Subcutaneous adipose tissue (tissue), 4 donors: ENCODE results near the gene MCTP2. TPM values are rescaled to one million over a fixed set of nuclear protein-coding genes. Genes with fewer than 3 reads are reported as not detected.

Experiments
- CTCF ChIP-seq: fragments of 450-650 bp; IDR thresholded peaks from one replicate; pipeline ENCODE4 v1.5.1; 2016; ENCODE audit warnings: low read depth, mild to moderate bottlenecking, control low read depth, antibody characterized with exemption, moderate library complexity
- total RNA-seq, 4 donors: library from RNA; depleted of rRNA; stranded (reverse); fragments of >200 nt; gene quantifications; one replicate each; pipeline ENCODE4 v1.1.0, GENCODE V29; 2016

Gene MCTP2
- total RNA-seq, 4 donors from 2014 or later: 2.6 to 5.5 (median 4.6) TPM

- TF ChIP-seq CTCF: no peak
Observed at GRCh38 chr15:94416267-94416666, 184.9 kb downstream of the MCTP2 start.

GRCh38 chr15:94416820-94417219 lies 185.5 kb downstream of the MCTP2 start:
- no peak for TF ChIP-seq CTCF

- TF ChIP-seq CTCF: no peak
Observed at GRCh38 chr15:94417501-94418293, 186.3 kb downstream of the MCTP2 start.

GRCh38 chr15:94421706-94422105 lies 190.3 kb downstream of the MCTP2 start:
- no peak for TF ChIP-seq CTCF

GRCh38 chr15:94432279-94432678 lies 200.9 kb downstream of the MCTP2 start:
- no peak for TF ChIP-seq CTCF

GRCh38 chr15:94439158-94439557 lies 207.8 kb downstream of the MCTP2 start:
- no peak for TF ChIP-seq CTCF

GRCh38 chr15:94441760-94442159 lies 210.4 kb downstream of the MCTP2 start:
- no peak for TF ChIP-seq CTCF
